DND-41 (cell line): Measurements from ENCODE around the gene PFDN2.
A peak's percentile ranks its signal among the peaks of the same experiment; 100 is the strongest.

Source experiments
- ATAC-seq: fragments of 200-7000 bp; cut with Tn5 transposase; 3 replicates; pipeline ENCODE4 v1.9.1; 2021; ENCODE audit warnings: low read depth; ENCODE audit not compliant: insufficient read depth
- DNase-seq: peaks from one replicate; pipeline ENCODE4 v3.0.0-alpha.2; 2020
- H2AFZ ChIP-seq: 2 replicates; pipeline ENCODE4 v1.6.0; 2012; ENCODE audit warnings: low read depth, low read length
- H3K27ac ChIP-seq: 2 replicates; pipeline ENCODE4 v1.5.1; 2012; ENCODE audit warnings: low read length, inconsistent platforms
- H3K27me3 ChIP-seq: fragments of 200-600 bp; sonication (generic); 2 replicates; pipeline ENCODE4 v1.6.0; 2012; ENCODE audit warnings: low read length, mild to moderate bottlenecking, inconsistent platforms; ENCODE audit not compliant: insufficient read depth, poor library complexity
- H3K36me3 ChIP-seq: 2 replicates; pipeline ENCODE4 v1.5.1; 2012; ENCODE audit warnings: low read length, inconsistent platforms; ENCODE audit not compliant: insufficient read depth
- H3K4me1 ChIP-seq: 2 replicates; pipeline ENCODE4 v1.5.1; 2012; ENCODE audit warnings: mild to moderate bottlenecking, low read length; ENCODE audit not compliant: insufficient read depth
- H3K4me2 ChIP-seq: 2 replicates; pipeline ENCODE4 v1.6.0; 2012; ENCODE audit warnings: mild to moderate bottlenecking, moderate library complexity, low read length, inconsistent platforms; ENCODE audit not compliant: insufficient read depth
- H3K4me3 ChIP-seq, 2 experiments: fragments of 200-600 bp in 1 of 2; shearing (Covaris generic) in 1 of 2; 2 replicates each; pipeline ENCODE4 v1.5.1; 2012 to 2016; ENCODE audit warnings: inconsistent platforms in 2 of 2, low read length in 2 of 2, mild to moderate bottlenecking in 2 of 2, low read depth in 1 of 2, moderate library complexity in 1 of 2
- H3K79me2 ChIP-seq: 2 replicates; pipeline ENCODE4 v1.6.0; 2012; ENCODE audit warnings: low read length, inconsistent platforms; ENCODE audit not compliant: insufficient read depth
- H3K9ac ChIP-seq: 2 replicates; pipeline ENCODE4 v1.6.0; 2012; ENCODE audit warnings: low read depth, mild to moderate bottlenecking, inconsistent platforms, low read length, moderate library complexity
- H3K9me3 ChIP-seq: 2 replicates; pipeline ENCODE4 v1.5.1; 2012; ENCODE audit warnings: low read length, moderate library complexity, mild to moderate bottlenecking, inconsistent platforms; ENCODE audit not compliant: insufficient read depth, severe bottlenecking
- H4K20me1 ChIP-seq: 2 replicates; pipeline ENCODE4 v1.6.0; 2012; ENCODE audit warnings: low read length; ENCODE audit not compliant: insufficient read depth
- EZH2 ChIP-seq: IDR thresholded peaks from 3 replicates; pipeline ENCODE4 v1.6.1; 2012; ENCODE audit warnings: borderline replicate concordance, low read depth, mild to moderate bottlenecking, moderate library complexity, low read length, inconsistent platforms; ENCODE audit not compliant: severe bottlenecking
- TF ChIP-seq, protein P1 (sequence below): IDR thresholded peaks from 2 replicates; pipeline ENCODE4 v1.5.1; 2012; ENCODE audit warnings: borderline replicate concordance, low read length, moderate library complexity, mild to moderate bottlenecking; ENCODE audit not compliant: poor library complexity, severe bottlenecking; ENCODE audit errors: extremely low read depth

Gene PFDN2, protein sequence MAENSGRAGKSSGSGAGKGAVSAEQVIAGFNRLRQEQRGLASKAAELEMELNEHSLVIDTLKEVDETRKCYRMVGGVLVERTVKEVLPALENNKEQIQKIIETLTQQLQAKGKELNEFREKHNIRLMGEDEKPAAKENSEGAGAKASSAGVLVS

DNA sequence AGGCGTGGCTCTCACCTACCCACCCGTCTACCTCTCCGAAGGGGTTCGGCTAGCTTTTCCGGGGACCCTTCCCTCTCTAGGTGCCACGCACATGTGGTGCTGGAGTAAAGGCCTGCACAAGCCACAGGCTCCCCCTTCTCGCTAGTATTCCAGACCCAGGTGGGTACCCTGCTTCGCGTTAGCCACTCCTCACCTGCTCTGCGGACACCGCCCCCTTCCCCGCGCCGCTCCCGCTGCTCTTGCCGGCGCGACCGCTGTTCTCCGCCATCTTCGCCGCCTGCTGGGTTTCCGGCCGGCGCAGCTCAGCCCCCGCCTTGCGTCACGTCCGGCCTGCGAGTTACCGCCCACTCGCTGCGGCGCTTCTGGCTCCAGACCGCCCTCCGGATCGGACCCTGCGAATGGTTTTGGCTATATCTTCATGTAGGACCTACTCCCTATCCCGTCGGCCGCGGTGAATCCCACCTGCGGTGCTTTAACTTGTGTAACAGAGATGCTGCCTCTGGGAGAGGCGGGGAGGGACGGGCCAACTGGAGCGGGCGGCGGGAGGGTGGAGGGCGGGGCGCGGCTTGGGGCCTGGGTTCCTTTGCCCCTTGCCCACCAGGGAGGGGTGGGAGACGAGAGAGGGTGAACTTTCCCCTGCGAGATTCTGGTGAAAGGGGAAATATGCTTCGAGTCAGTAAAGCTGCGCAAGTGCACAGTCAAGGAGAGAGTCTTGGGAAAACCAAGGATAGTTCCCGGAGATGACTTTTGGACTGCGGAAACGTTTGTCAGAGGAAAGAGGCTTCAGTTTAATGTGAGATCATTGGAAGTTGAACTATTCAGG is at the start of gene PFDN2, which contains the start of gene NIT1:
Gene PFDN2, minus strand, starts transcription at position 279 of the 823 bp plus-strand sequence. Its CDS starts 11 bp downstream, at position 268.
Gene NIT1, plus strand, starts transcription at position 347 of the 823 bp plus-strand sequence. Its CDS starts 72 bp downstream, at position 419.
- Histone ChIP-seq H3K4me3 (peak within 1 kb of the TSS; percentile 62 to 87), H4K20me1 (peaks cover 30% of the 10 kb centered on the region; the same call in 1 of the 2 replicates), H3K36me3 (peaks cover 56% of the 10 kb centered on the region), H2AFZ (peak within 1 kb of the TSS; percentile 88), H3K27ac (peak within 1 kb of the TSS; percentile 83), H3K9ac (peak within 1 kb of the TSS; percentile 76), H3K27me3 (no peaks in the 10 kb centered on the region), H3K4me2 (peak within 1 kb of the TSS; percentile 75), H3K79me2 (peaks cover 70% of the 10 kb centered on the region), H3K9me3 (no peaks in the 10 kb centered on the region), H3K4me1 (peaks cover 64% of the 10 kb centered on the region)
- DNase-seq = peak; percentile 82
- TF ChIP-seq, protein P1, sequence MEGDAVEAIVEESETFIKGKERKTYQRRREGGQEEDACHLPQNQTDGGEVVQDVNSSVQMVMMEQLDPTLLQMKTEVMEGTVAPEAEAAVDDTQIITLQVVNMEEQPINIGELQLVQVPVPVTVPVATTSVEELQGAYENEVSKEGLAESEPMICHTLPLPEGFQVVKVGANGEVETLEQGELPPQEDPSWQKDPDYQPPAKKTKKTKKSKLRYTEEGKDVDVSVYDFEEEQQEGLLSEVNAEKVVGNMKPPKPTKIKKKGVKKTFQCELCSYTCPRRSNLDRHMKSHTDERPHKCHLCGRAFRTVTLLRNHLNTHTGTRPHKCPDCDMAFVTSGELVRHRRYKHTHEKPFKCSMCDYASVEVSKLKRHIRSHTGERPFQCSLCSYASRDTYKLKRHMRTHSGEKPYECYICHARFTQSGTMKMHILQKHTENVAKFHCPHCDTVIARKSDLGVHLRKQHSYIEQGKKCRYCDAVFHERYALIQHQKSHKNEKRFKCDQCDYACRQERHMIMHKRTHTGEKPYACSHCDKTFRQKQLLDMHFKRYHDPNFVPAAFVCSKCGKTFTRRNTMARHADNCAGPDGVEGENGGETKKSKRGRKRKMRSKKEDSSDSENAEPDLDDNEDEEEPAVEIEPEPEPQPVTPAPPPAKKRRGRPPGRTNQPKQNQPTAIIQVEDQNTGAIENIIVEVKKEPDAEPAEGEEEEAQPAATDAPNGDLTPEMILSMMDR = peak; percentile 4
- TF ChIP-seq EZH2 = no peak
- peak; percentile 88 for ATAC-seq

DNA sequence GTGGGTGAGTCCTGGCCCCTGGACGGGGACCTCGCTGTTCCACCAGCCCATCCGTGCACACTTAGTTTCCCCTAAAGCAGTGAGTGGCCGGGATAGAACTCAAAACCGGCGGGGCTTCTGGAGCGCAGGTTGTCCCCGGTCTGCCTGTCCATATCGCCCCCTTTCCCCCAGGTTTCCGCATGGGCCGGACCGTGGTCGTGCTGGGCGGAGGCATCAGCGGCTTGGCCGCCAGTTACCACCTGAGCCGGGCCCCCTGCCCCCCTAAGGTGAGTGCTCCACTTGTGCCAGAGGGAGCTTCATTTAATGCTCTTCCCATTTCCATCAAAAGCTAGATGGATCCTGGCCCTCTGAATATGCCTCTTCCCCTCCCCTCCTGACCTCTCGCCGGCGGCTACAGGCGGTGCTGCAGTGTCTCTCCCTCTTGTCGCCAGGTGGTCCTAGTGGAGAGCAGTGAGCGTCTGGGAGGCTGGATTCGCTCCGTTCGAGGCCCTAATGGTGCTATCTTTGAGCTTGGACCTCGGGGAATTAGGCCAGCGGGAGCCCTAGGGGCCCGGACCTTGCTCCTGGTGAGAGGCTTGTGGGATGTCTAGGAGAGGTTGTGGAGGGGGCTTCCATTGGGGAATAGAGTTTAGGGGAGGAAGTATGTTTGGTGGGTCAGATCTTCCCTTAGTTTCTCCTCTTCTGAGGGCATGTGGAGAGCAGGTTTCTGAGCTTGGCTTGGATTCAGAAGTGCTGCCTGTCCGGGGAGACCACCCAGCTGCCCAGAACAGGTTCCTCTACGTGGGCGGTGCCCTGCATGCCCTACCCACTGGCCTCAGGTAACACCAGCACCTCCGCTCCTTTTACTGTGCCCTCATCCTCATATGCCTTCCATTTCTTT is 49.1 kb upstream of the PFDN2 start:
- peak overlapping the region; percentile 96 for H2AFZ ChIP-seq
- no peaks in the 10 kb centered on the region for H4K20me1 ChIP-seq
- no peaks in the 10 kb centered on the region for H3K27me3 ChIP-seq
- peak overlapping the region; percentile 90 for H3K9ac ChIP-seq
- peaks cover 59% of the 10 kb centered on the region for H3K36me3 ChIP-seq
- TF ChIP-seq, protein P1 = peak; percentile 5
- TF ChIP-seq EZH2 = no peak
- H3K27ac ChIP-seq = peak overlapping the region; percentile 66
- peaks cover 55% of the 10 kb centered on the region for H3K4me1 ChIP-seq
- H3K79me2 ChIP-seq = peaks cover 9% of the 10 kb centered on the region
- peak overlapping the region; percentile 100 for H3K4me2 ChIP-seq
- peak overlapping the region; percentile 79 to 92 for H3K4me3 ChIP-seq
- H3K9me3 ChIP-seq = no peaks in the 10 kb centered on the region
- DNase-seq = no peak
- no peak for ATAC-seq

DNA sequence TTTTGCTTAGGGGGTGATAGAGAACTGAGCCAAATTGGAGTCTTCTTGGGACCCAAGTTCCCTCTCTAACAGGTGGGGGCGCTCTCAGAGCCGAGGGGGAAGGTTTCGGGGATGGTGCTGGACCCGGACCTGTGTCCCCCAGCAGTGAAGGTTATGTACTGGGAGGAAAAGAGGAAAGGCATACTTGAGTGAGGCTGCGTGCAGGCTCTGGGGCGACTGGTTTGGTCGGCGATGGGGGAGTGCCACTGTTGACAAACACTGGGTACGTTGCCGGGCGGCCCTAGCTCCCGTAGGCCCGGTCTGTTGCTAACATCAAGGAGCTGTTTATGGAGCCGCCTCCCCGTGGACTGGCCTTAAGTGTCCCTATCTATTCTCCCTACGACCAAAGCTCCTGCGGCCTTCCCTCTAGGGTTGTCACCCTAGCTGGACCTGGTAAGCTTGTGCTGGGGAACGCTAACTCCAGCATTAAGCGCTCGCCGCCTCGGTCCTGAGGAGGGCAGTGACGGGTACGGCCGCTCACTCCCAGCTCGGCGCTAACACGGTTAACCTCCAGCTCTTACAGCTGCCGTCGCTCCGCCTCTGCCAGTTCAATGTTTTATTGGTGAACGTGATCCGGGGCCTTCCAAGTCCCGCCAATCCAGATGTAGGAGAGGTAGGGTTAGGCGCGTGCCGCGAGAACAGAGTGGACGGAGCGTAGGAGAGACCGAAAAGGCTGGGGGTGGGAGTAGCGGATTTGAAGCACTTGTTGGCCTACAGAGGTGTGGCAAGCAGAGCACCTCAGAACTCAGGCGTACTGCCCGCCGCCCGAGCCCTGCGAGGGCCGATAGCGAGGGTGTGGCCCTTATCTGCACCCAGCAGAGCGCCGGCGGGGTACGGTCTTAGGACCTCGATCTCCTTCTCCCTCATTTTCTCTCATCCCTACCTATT is 48.2 kb upstream of the PFDN2 start, which contains the start of gene PPOX:
Gene PPOX, plus strand, starts transcription at position 685 of the 927 bp plus-strand sequence. CDS start 422 bp downstream, outside the sequence.
- peaks cover 64% of the 10 kb centered on the region for H3K4me1 ChIP-seq
- DNase-seq (peak; percentile 96), ATAC-seq (peak; percentile 96)
- peaks cover 58% of the 10 kb centered on the region for H3K36me3 ChIP-seq
- H2AFZ ChIP-seq = peak within 1 kb of the TSS; percentile 96
- no peaks in the 10 kb centered on the region for H4K20me1 ChIP-seq
- peak within 1 kb of the TSS; percentile 67 for H3K27ac ChIP-seq
- H3K9me3 ChIP-seq = no peaks in the 10 kb centered on the region
- H3K4me3 ChIP-seq = peak within 1 kb of the TSS; percentile 79 to 92
- TF ChIP-seq, protein P1 = peak; percentile 66
- TF ChIP-seq EZH2 = no peak
- H3K79me2 ChIP-seq = peaks cover 11% of the 10 kb centered on the region
- no peaks in the 10 kb centered on the region for H3K27me3 ChIP-seq
- H3K4me2 ChIP-seq = peak within 1 kb of the TSS; percentile 100
- H3K9ac ChIP-seq = peak within 1 kb of the TSS; percentile 90
